IMR-90 (cell line): Measurements from ENCODE around the gene RAF1. TPM values are rescaled to one million over a fixed set of nuclear protein-coding genes. Genes with fewer than 3 reads are reported as not detected.

Source experiments
- ATAC-seq: fragments of 200-7000 bp; cut with Tn5 transposase; 2 replicates; pipeline ENCODE4 v1.9.1; 2020; ENCODE audit warnings: low read depth, mild to moderate bottlenecking, moderate library complexity
- BruUV-seq: library from RNA; stranded (reverse); fragments of 400-500 nt; replicated peaks from 2 replicates; lab custom pipeline; 2021; lab: Mats Ljungman, UMichigan
- CTCF ChIA-PET: fragments of 300-600 bp; formaldehyde crosslinking; extraction: SDS; loops from one replicate; lab custom pipeline; 2021; ENCODE audit warnings: antibody characterized with exemption; lab: Yijun Ruan, JAX
- POLR2A ChIA-PET: fragments of 300-600 bp; sonication (Branson Sonifier 250); formaldehyde crosslinking; loops from one replicate; lab custom pipeline; 2022; ENCODE audit warnings: antibody characterized with exemption; ENCODE audit not compliant: unreplicated experiment; lab: Charles Lee
- DNase-seq: peaks from one replicate; pipeline ENCODE4 v3.0.0; 2013
- H2AFZ ChIP-seq: replicated peaks from 2 replicates; pipeline ENCODE3; 2013; ENCODE audit warnings: low read length, mild to moderate bottlenecking; ENCODE audit not compliant: poor library complexity
- H2AK5ac ChIP-seq: 2 replicates; pipeline ENCODE4 v1.6.1; 2013; ENCODE audit warnings: low read depth, low read length, inconsistent platforms
- H2AK9ac ChIP-seq: replicated peaks from 2 replicates; pipeline ENCODE3; 2013; ENCODE audit warnings: mild to moderate bottlenecking, low read depth, low read length, moderate library complexity; ENCODE audit not compliant: poor library complexity
- H2BK120ac ChIP-seq: 2 replicates; pipeline ENCODE4 v1.6.1; 2013; ENCODE audit warnings: low read depth, low read length, inconsistent platforms
- H2BK15ac ChIP-seq: 3 replicates; pipeline ENCODE4 v1.6.1; 2013; ENCODE audit warnings: low read depth, low read length, inconsistent platforms
- H2BK20ac ChIP-seq: 2 replicates; pipeline ENCODE4 v1.6.1; 2013; ENCODE audit warnings: low read depth, mild to moderate bottlenecking, inconsistent platforms, low read length, moderate library complexity
- H2BK5ac ChIP-seq: 2 replicates; pipeline ENCODE4 v1.6.1; 2013; ENCODE audit warnings: mild to moderate bottlenecking, low read depth, low read length, inconsistent platforms; ENCODE audit not compliant: poor library complexity, severe bottlenecking
- H3K14ac ChIP-seq: replicated peaks from 2 replicates; pipeline ENCODE4 v1.6.1; 2013; ENCODE audit warnings: low read depth, low read length, inconsistent platforms
- H3K18ac ChIP-seq: 2 replicates; pipeline ENCODE4 v1.6.1; 2013; ENCODE audit warnings: low read depth, low read length, control low read depth
- H3K23ac ChIP-seq: 2 replicates; pipeline ENCODE4 v1.6.1; 2013; ENCODE audit warnings: low read depth, low read length, inconsistent platforms
- H3K27ac ChIP-seq: 2 replicates; pipeline ENCODE4 v1.5.1; 2013; ENCODE audit warnings: mild to moderate bottlenecking, control low read depth, low read length; ENCODE audit not compliant: insufficient read depth
- H3K27me3 ChIP-seq: 2 replicates; pipeline ENCODE4 v1.6.1; 2013; ENCODE audit warnings: low read length; ENCODE audit not compliant: control insufficient read depth, insufficient read depth
- H3K36me3 ChIP-seq: 2 replicates; pipeline ENCODE4 v1.6.1; 2013; ENCODE audit warnings: low read length, mixed read lengths; ENCODE audit not compliant: control insufficient read depth, insufficient read depth
- H3K4ac ChIP-seq: 2 replicates; pipeline ENCODE4 v1.6.1; 2013; ENCODE audit warnings: low read depth, low read length, inconsistent platforms
- H3K4me1 ChIP-seq: 2 replicates; pipeline ENCODE4 v1.6.1; 2013; ENCODE audit warnings: low read length, mixed read lengths; ENCODE audit not compliant: control insufficient read depth, insufficient read depth
- H3K4me2 ChIP-seq: 2 replicates; pipeline ENCODE4 v1.6.1; 2013; ENCODE audit warnings: low read depth, mild to moderate bottlenecking, control low read depth, low read length, moderate library complexity
- H3K4me3 ChIP-seq: 2 replicates; pipeline ENCODE4 v1.5.1; 2013; ENCODE audit warnings: low read depth, mild to moderate bottlenecking, control low read depth, low read length, moderate library complexity; ENCODE audit not compliant: insufficient read depth
- H3K56ac ChIP-seq: 2 replicates; pipeline ENCODE4 v1.6.1; 2013; ENCODE audit warnings: low read length, inconsistent platforms; ENCODE audit not compliant: insufficient read depth; ENCODE audit errors: extremely low read depth
- H3K79me1 ChIP-seq, 2 experiments: 2 replicates each; pipeline ENCODE4 v1.6.1; 2013; ENCODE audit warnings: low read length in 2 of 2, inconsistent platforms in 1 of 2, low read depth in 1 of 2
- H3K9ac ChIP-seq: 2 replicates; pipeline ENCODE4 v1.6.1; 2013; ENCODE audit warnings: low read depth, low read length, control low read depth
- H3K9me1 ChIP-seq: 2 replicates; pipeline ENCODE4 v1.6.1; 2013; ENCODE audit warnings: low read length, inconsistent platforms; ENCODE audit not compliant: insufficient read depth
- H3K9me3 ChIP-seq: 2 replicates; pipeline ENCODE4 v1.6.1; 2013; ENCODE audit warnings: low read length; ENCODE audit not compliant: control insufficient read depth, insufficient read depth
- H4K20me1 ChIP-seq: 2 replicates; pipeline ENCODE4 v1.6.1; 2013; ENCODE audit warnings: low read length, inconsistent platforms; ENCODE audit not compliant: insufficient read depth
- H4K5ac ChIP-seq: 2 replicates; pipeline ENCODE4 v1.6.1; 2013; ENCODE audit warnings: mild to moderate bottlenecking, low read depth, low read length, control low read depth
- H4K8ac ChIP-seq, 2 experiments: 2 replicates each; pipeline ENCODE4 v1.6.1; 2013; ENCODE audit warnings: low read depth in 2 of 2, low read length in 2 of 2, control low read depth in 1 of 2, inconsistent platforms in 1 of 2
- H4K91ac ChIP-seq: 2 replicates; pipeline ENCODE4 v1.6.1; 2013; ENCODE audit warnings: low read depth, low read length, inconsistent platforms; ENCODE audit not compliant: insufficient read depth
- BHLHE40 ChIP-seq: fragments of 150-350 bp; IDR thresholded peaks from 2 replicates; pipeline ENCODE4 v1.6.1; 2016; ENCODE audit warnings: mild to moderate bottlenecking, low read depth, low read length
- CEBPB ChIP-seq: IDR thresholded peaks from 2 replicates; pipeline ENCODE4 v1.6.1; 2012; ENCODE audit warnings: low read depth, low read length, improper control_type of control experiment
- CHD1 ChIP-seq: IDR thresholded peaks from 2 replicates; pipeline ENCODE4 v1.6.1; 2012; ENCODE audit warnings: low read depth, low read length, improper control_type of control experiment
- FOS ChIP-seq: fragments of 150-350 bp; IDR thresholded peaks from 2 replicates; pipeline ENCODE4 v1.6.1; 2016; ENCODE audit warnings: low read depth, low read length
- MAZ ChIP-seq: IDR thresholded peaks from 2 replicates; pipeline ENCODE4 v1.6.1; 2012; ENCODE audit warnings: low read depth, mild to moderate bottlenecking, low read length, improper control_type of control experiment, moderate library complexity, borderline replicate concordance
- POLR2A ChIP-seq: IDR thresholded peaks from 2 replicates; pipeline ENCODE4 v1.6.1; 2012; ENCODE audit warnings: mild to moderate bottlenecking, low read depth, low read length
- RAD21 ChIP-seq: IDR thresholded peaks from 2 replicates; pipeline ENCODE4 v1.6.1; 2012; ENCODE audit warnings: low read length, improper control_type of control experiment
- RFX5 ChIP-seq: IDR thresholded peaks from 2 replicates; pipeline ENCODE4 v1.8.0; 2012; ENCODE audit warnings: low read depth, mild to moderate bottlenecking, low read length, moderate library complexity
- SMC3 ChIP-seq: fragments of 150-350 bp; IDR thresholded peaks from 2 replicates; pipeline ENCODE4 v1.6.1; 2016; ENCODE audit warnings: low read depth, mild to moderate bottlenecking, antibody characterized with exemption, low read length, moderate library complexity
- WGBS, 2 experiments: methylation state at CpG; one replicate each; pipeline versions ENCODE4 v1.1.5 to v1.1.7; 2013; ENCODE audit warnings: missing lambda C conversion rate in 2 of 2; ENCODE audit not compliant: insufficient read length in 1 of 2; ENCODE audit errors: extremely low coverage in 2 of 2; 5-methylcytosine and 5-hydroxymethylcytosine counted together
- dilution Hi-C: fragments of 300-500 bp; cut with HindIII; formaldehyde crosslinking; loops from one replicate; pipeline ENCODE4 v1.14.3; 2018; ENCODE audit warnings: low sequenced_read_pairs; ENCODE audit not compliant: unreplicated experiment
- in situ Hi-C: fragments of 300-500 bp; cut with MboI; formaldehyde crosslinking; loops from 3 replicates; pipeline ENCODE4 v1.14.3; 2019; ENCODE audit warnings: low sequenced_read_pairs, inconsistent platforms, mixed read lengths
- intact Hi-C: fragments of 100-400 bp; cut with micrococcal nuclease; formaldehyde crosslinking; loops from 2 replicates; pipeline ENCODE4 v1.10.0; 2022
- polyA plus RNA-seq, 3 experiments: library from polyadenylated mRNA; depleted of rRNA; stranded (reverse); fragments of >200 nt; gene quantifications; 2 replicates each; pipeline ENCODE4 v1.2.3, GENCODE V29; 2012; ENCODE audit warnings: low replicate concordance in 1 of 3
- total RNA-seq: library from RNA; depleted of rRNA; stranded (reverse); fragments of >200 nt; gene quantifications from 2 replicates; pipeline ENCODE4 v1.2.3, GENCODE V29; 2012
- TF ChIP-seq, protein P1 (sequence below): fragments of 150-350 bp; IDR thresholded peaks from 2 replicates; pipeline ENCODE4 v1.6.1; 2017; ENCODE audit warnings: mild to moderate bottlenecking, antibody characterized with exemption, low read length, low read depth

Gene RAF1
- total and polyA plus RNA-seq, 2 of the 4 experiments (the other 2 are of a cell fraction): 115 to 151 TPM

DNA sequence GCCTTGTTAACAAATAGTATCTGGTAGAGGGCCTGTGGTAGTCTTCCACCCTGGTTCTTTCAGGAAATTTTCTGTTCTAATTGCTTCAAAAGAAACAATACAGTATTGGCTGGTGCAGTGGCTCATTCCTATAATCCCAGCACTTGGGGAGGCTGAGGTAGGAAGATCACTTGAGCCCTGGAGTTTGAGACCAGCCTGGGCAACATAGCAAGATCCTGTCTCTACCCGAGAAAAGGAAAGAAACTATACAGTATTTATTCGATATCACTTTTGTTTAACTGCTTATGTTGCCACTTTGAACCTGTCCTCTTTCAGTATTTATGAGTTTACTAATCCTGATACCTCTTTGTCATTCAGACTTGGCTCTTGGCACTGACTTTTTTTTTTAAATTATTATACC is 102.5 kb downstream of the RAF1 start:
- Histone ChIP-seq H2AFZ (no peak overlapping the region), H3K23ac (no peak overlapping the region), H3K9me3 (peaks cover 2% of the 10 kb centered on the region; the same call in 1 of the 2 replicates), H3K27me3 (no peaks in the 10 kb centered on the region), H3K4ac (no peak overlapping the region), H2BK15ac (no peak overlapping the region), H3K18ac (no peak overlapping the region), H2AK9ac (no peak overlapping the region), H3K9me1 (peaks cover 15% of the 10 kb centered on the region), H4K8ac (no peak overlapping the region), H3K4me1 (peaks cover 10% of the 10 kb centered on the region), H3K56ac (no peak overlapping the region), H2BK5ac (no peak overlapping the region), H3K9ac (no peak overlapping the region), H3K4me3 (no peak overlapping the region), H3K36me3 (no peaks in the 10 kb centered on the region), H3K27ac (no peak overlapping the region), H4K5ac (no peak overlapping the region), H3K79me1 (peaks cover 6 to 68% of the 10 kb centered on the region in 2 experiments; a peak in 3 of 4 replicates), H2BK20ac (no peak overlapping the region), H2AK5ac (no peak overlapping the region), H4K20me1 (peaks cover 80% of the 10 kb centered on the region), H3K14ac (no peak overlapping the region), H3K4me2 (no peak overlapping the region), H4K91ac (no peak overlapping the region), H2BK120ac (no peak overlapping the region)
- no CpG with 5 or more reads among the region's 2 CpGs for WGBS, 2 experiments
- CTCF ChIA-PET: no interaction called here
- intact Hi-C loops: no loop called here
- dilution Hi-C loops: no loop called here
- no TSS peak for BruUV-seq
- TF ChIP-seq MAZ: no peak
- TF ChIP-seq, protein P1, sequence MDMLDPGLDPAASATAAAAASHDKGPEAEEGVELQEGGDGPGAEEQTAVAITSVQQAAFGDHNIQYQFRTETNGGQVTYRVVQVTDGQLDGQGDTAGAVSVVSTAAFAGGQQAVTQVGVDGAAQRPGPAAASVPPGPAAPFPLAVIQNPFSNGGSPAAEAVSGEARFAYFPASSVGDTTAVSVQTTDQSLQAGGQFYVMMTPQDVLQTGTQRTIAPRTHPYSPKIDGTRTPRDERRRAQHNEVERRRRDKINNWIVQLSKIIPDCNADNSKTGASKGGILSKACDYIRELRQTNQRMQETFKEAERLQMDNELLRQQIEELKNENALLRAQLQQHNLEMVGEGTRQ: no peak
- TF ChIP-seq CEBPB: no peak
- TF ChIP-seq CHD1: no peak
- TF ChIP-seq SMC3: no peak
- no peak for TF ChIP-seq RAD21
- no peak for TF ChIP-seq POLR2A
- TF ChIP-seq RFX5: no peak
- no peak for TF ChIP-seq BHLHE40
- TF ChIP-seq FOS: no peak
- in situ Hi-C loops: no loop called here
- ATAC-seq (no peak), DNase-seq (no peak)
- POLR2A ChIA-PET: no interaction called here
